Neural progenitor cell (in vitro differentiated cells): ENCODE measurements around the gene FHOD3. TPM values are rescaled to one million over a fixed set of nuclear protein-coding genes. Genes with fewer than 3 reads are reported as not detected.
A peak's percentile ranks its signal among the peaks of the same experiment; 100 is the strongest.

Experiments used
- DNase-seq: peaks from one replicate; pipeline ENCODE4 v3.0.0-alpha.2; 2016; ENCODE audit warnings: low spot score
- H2AFZ ChIP-seq: fragments of 200-600 bp; sonication (generic); replicated peaks from 2 replicates; pipeline ENCODE4 v1.6.1; 2016; ENCODE audit warnings: antibody characterized with exemption
- H3F3A ChIP-seq: fragments of 200-600 bp; sonication (generic); 2 replicates; pipeline ENCODE4 v1.6.1; 2016; ENCODE audit warnings: antibody characterized with exemption, low read depth
- H3K27ac ChIP-seq: fragments of 200-600 bp; sonication (generic); 2 replicates; pipeline ENCODE4 v1.5.1; 2016; ENCODE audit warnings: mild to moderate bottlenecking
- H3K27me3 ChIP-seq: fragments of 200-600 bp; sonication (generic); 2 replicates; pipeline ENCODE4 v1.6.1; 2016; ENCODE audit warnings: mild to moderate bottlenecking, moderate library complexity
- H3K36me3 ChIP-seq: fragments of 200-600 bp; sonication (generic); 2 replicates; pipeline ENCODE4 v1.5.1; 2016
- H3K4me1 ChIP-seq: fragments of 200-600 bp; sonication (generic); 2 replicates; pipeline ENCODE4 v1.6.1; 2016; ENCODE audit warnings: mixed run types
- H3K4me2 ChIP-seq: fragments of 200-600 bp; sonication (generic); 2 replicates; pipeline ENCODE4 v1.6.1; 2016
- H3K4me3 ChIP-seq: fragments of 200-600 bp; sonication (generic); 2 replicates; pipeline ENCODE4 v1.5.1; 2016
- H3K79me2 ChIP-seq: fragments of 200-600 bp; sonication (generic); 2 replicates; pipeline ENCODE4 v1.6.1; 2016; ENCODE audit warnings: low read depth
- H3K9ac ChIP-seq: fragments of 200-600 bp; sonication (generic); 2 replicates; pipeline ENCODE4 v1.6.1; 2016
- H3K9me3 ChIP-seq: fragments of 200-600 bp; sonication (generic); 2 replicates; pipeline ENCODE4 v1.5.1; 2016; ENCODE audit warnings: low read depth
- H4K20me1 ChIP-seq: fragments of 200-600 bp; sonication (generic); 2 replicates; pipeline ENCODE4 v1.6.1; 2016; ENCODE audit warnings: low read depth
- H3K27ac Mint-ChIP-seq: 3 replicates; pipeline ENCODE4 v1.8.0; 2021; ENCODE audit warnings: mixed read lengths
- H3K27me3 Mint-ChIP-seq: 2 replicates; pipeline ENCODE4 v1.8.0; 2022; ENCODE audit warnings: low read depth, mild to moderate bottlenecking, inconsistent platforms, moderate library complexity, mixed read lengths; ENCODE audit not compliant: insufficient read depth
- H3K36me3 Mint-ChIP-seq: 3 replicates; pipeline ENCODE4 v1.8.0; 2021; ENCODE audit warnings: mixed read lengths
- H3K4me1 Mint-ChIP-seq: 3 replicates; pipeline ENCODE4 v1.8.0; 2021; ENCODE audit warnings: mixed read lengths
- H3K4me3 Mint-ChIP-seq: 3 replicates; pipeline ENCODE4 v1.8.0; 2021; ENCODE audit warnings: mild to moderate bottlenecking, moderate library complexity, mixed read lengths
- H3K9me3 Mint-ChIP-seq: 3 replicates; pipeline ENCODE4 v1.8.0; 2020; ENCODE audit warnings: mixed read lengths
- EZH2 ChIP-seq: fragments of 200-600 bp; sonication (generic); IDR thresholded peaks from 2 replicates; pipeline ENCODE4 v1.6.1; 2017; ENCODE audit warnings: antibody characterized with exemption, mild to moderate bottlenecking, moderate library complexity
- EZH2phosphoT487 ChIP-seq: fragments of 200-600 bp; sonication (generic); IDR thresholded peaks from 2 replicates; pipeline ENCODE4 v1.6.1; 2017; ENCODE audit warnings: antibody characterized with exemption
- total RNA-seq: library from RNA; depleted of rRNA; stranded (reverse); fragments of >200 nt; gene quantifications from 2 replicates; pipeline ENCODE4 v1.2.3, GENCODE V29; 2015; ENCODE audit warnings: low replicate concordance
- TF ChIP-seq, protein P1 (sequence below): fragments of 200-600 bp; sonication (generic); IDR thresholded peaks from 2 replicates; pipeline ENCODE4 v1.5.1; 2017; ENCODE audit warnings: antibody characterized with exemption, mild to moderate bottlenecking

The FHOD3 gene
- total RNA-seq, 1 donor from 2014 or later = 69.7 TPM

DNA sequence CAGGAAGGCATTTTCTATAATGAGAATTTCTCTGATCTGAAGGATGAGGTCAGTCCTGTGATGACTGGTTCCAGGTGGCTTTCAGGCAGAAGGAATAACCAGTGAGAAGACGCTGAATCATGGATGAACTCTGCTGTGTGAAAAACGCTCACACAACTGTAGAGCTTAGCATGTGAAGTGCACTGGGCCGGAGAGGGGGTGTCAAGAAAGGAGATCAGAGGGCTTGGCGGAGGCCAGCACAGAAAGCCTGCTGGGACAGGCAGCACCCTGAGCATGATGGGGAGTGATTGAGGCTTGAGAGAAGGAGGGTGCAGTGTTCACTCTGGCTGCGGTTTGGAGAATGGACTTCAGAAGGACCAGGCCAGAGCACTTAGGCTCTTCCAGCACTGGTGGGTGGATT is 294.8 kb downstream of the FHOD3 start:
- Histone ChIP-seq H4K20me1 (no peaks in the 10 kb centered on the region), H3K79me2 (peaks cover 8% of the 10 kb centered on the region), H3F3A (no peaks in the 10 kb centered on the region), H3K4me1 (peaks cover 29% of the 10 kb centered on the region), H3K4me3 (no peak overlapping the region), H3K9ac (no peak overlapping the region), H3K9me3 (no peaks in the 10 kb centered on the region), H3K4me2 (no peak overlapping the region), H2AFZ (no peak overlapping the region), H3K27me3 (no peaks in the 10 kb centered on the region), H3K36me3 (no peaks in the 10 kb centered on the region), H3K27ac (no peak overlapping the region)
- TF ChIP-seq EZH2phosphoT487 (no peak), EZH2 (no peak)
- TF ChIP-seq, protein P1, sequence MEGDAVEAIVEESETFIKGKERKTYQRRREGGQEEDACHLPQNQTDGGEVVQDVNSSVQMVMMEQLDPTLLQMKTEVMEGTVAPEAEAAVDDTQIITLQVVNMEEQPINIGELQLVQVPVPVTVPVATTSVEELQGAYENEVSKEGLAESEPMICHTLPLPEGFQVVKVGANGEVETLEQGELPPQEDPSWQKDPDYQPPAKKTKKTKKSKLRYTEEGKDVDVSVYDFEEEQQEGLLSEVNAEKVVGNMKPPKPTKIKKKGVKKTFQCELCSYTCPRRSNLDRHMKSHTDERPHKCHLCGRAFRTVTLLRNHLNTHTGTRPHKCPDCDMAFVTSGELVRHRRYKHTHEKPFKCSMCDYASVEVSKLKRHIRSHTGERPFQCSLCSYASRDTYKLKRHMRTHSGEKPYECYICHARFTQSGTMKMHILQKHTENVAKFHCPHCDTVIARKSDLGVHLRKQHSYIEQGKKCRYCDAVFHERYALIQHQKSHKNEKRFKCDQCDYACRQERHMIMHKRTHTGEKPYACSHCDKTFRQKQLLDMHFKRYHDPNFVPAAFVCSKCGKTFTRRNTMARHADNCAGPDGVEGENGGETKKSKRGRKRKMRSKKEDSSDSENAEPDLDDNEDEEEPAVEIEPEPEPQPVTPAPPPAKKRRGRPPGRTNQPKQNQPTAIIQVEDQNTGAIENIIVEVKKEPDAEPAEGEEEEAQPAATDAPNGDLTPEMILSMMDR = no peak
- Mint-ChIP-seq H3K27me3 (peaks cover 5% of the 10 kb centered on the region), H3K9me3 (peaks cover 2% of the 10 kb centered on the region), H3K27ac (peak overlapping the region; percentile 34), H3K36me3 (peaks cover 18% of the 10 kb centered on the region), H3K4me3 (no peak overlapping the region), H3K4me1 (peaks cover 13% of the 10 kb centered on the region)
- DNase-seq = no peak

DNA sequence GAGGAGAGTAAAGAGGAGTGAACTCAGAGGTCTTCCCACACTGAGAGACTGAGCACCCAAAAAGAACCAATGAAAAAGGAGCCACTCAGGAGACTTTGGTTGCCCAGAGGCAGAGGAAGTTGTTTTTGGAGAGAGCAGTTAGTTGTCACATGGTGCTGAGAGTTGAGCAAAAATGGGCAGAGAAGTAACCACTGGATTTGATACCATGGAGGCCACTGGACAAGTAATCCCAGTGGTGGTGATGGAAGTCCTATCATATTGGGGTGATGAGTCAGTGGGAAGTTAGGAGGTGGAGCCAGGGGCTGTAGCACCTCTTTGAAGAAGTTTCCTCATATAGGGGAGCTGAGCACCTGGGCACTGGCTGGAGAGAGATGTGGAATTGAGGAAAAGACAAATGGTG is 295.5 kb downstream of the FHOD3 start:
- H3F3A ChIP-seq = no peaks in the 10 kb centered on the region
- no peaks in the 10 kb centered on the region for H4K20me1 ChIP-seq
- H3K4me3 ChIP-seq = no peak overlapping the region
- H3K4me3 Mint-ChIP-seq = no peak overlapping the region
- no peaks in the 10 kb centered on the region for H3K9me3 ChIP-seq
- peaks cover 5% of the 10 kb centered on the region for H3K27me3 Mint-ChIP-seq
- no peaks in the 10 kb centered on the region for H3K27me3 ChIP-seq
- peaks cover 29% of the 10 kb centered on the region for H3K4me1 ChIP-seq
- H3K4me2 ChIP-seq = no peak overlapping the region
- no peak overlapping the region for H3K9ac ChIP-seq
- H3K27ac Mint-ChIP-seq = no peak overlapping the region
- H3K4me1 Mint-ChIP-seq = peaks cover 13% of the 10 kb centered on the region
- H3K27ac ChIP-seq = no peak overlapping the region
- H3K36me3 ChIP-seq = no peaks in the 10 kb centered on the region
- peaks cover 18% of the 10 kb centered on the region for H3K36me3 Mint-ChIP-seq
- H3K9me3 Mint-ChIP-seq = no peaks in the 10 kb centered on the region
- TF ChIP-seq, protein P1 = no peak
- no peak for TF ChIP-seq EZH2phosphoT487
- TF ChIP-seq EZH2 = no peak
- peaks cover 6% of the 10 kb centered on the region for H3K79me2 ChIP-seq
- H2AFZ ChIP-seq = no peak overlapping the region
- DNase-seq = no peak

DNA sequence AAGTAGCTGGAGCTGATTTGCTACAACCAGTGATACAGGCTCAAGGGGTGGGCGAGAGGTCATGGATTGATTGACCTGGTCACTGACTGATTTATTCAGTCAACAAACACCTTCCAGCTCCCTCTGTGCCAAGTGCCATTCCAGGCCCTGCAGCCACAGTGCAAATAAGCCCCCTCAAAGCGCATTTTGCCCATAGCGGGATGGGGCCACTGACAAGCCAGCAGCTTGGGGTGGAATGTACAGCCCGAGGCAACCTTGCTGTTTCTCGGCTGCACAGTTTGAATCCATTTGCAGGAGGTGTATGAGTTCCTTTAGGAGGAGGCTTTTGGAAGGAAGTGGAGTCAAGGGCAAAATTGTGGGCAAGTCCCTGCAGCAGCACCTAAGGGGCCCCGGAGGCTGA is 296.1 kb downstream of the FHOD3 start:
- no peak overlapping the region for H2AFZ ChIP-seq
- H3K79me2 ChIP-seq = peaks cover 5% of the 10 kb centered on the region
- Mint-ChIP-seq H3K36me3 (peaks cover 17% of the 10 kb centered on the region), H3K27me3 (peaks cover 5% of the 10 kb centered on the region), H3K27ac (no peak overlapping the region), H3K9me3 (no peaks in the 10 kb centered on the region), H3K4me1 (peaks cover 13% of the 10 kb centered on the region), H3K4me3 (no peak overlapping the region)
- no peak overlapping the region for H3K4me3 ChIP-seq
- H3K27ac ChIP-seq = no peak overlapping the region
- no peaks in the 10 kb centered on the region for H4K20me1 ChIP-seq
- H3F3A ChIP-seq = no peaks in the 10 kb centered on the region
- no peaks in the 10 kb centered on the region for H3K9me3 ChIP-seq
- no peaks in the 10 kb centered on the region for H3K36me3 ChIP-seq
- no peak overlapping the region for H3K4me2 ChIP-seq
- H3K27me3 ChIP-seq = no peaks in the 10 kb centered on the region
- no peak for TF ChIP-seq EZH2phosphoT487
- TF ChIP-seq, protein P1 = no peak
- TF ChIP-seq EZH2 = no peak
- peaks cover 23% of the 10 kb centered on the region for H3K4me1 ChIP-seq
- DNase-seq = no peak
- H3K9ac ChIP-seq = no peak overlapping the region
